H9 (cell line): ENCODE results near the gene TRERF1. TPM values are rescaled to one million over a fixed set of nuclear protein-coding genes. Genes with fewer than 3 reads are reported as not detected.
A peak's percentile ranks its signal among the peaks of the same experiment; 100 is the strongest.

Experiments
- DNase-seq: peaks from one replicate; pipeline ENCODE4 v3.0.0-alpha.2; 2017
- H2AFZ ChIP-seq: one replicate; pipeline ENCODE4 v1.6.1; 2013; ENCODE audit warnings: mild to moderate bottlenecking, low read length, control low read depth, moderate library complexity
- H2AK5ac ChIP-seq: 2 replicates; pipeline ENCODE4 v1.6.1; 2013; ENCODE audit warnings: low read length, control low read depth, mixed read lengths; ENCODE audit not compliant: insufficient read length
- H2BK120ac ChIP-seq: one replicate; pipeline ENCODE4 v1.6.1; 2013; ENCODE audit warnings: low read depth, mild to moderate bottlenecking, low read length, control low read depth, inconsistent platforms; ENCODE audit not compliant: poor library complexity, severe bottlenecking
- H2BK12ac ChIP-seq: 2 replicates; pipeline ENCODE4 v1.6.1; 2013; ENCODE audit warnings: low read length, control low read depth, mixed read lengths, low read depth; ENCODE audit not compliant: insufficient read length
- H2BK15ac ChIP-seq: 2 replicates; pipeline ENCODE4 v1.6.1; 2013; ENCODE audit warnings: low read depth, low read length, control low read depth
- H2BK20ac ChIP-seq: one replicate; pipeline ENCODE4 v1.6.1; 2013; ENCODE audit warnings: low read depth, mild to moderate bottlenecking, low read length, control low read depth, inconsistent platforms; ENCODE audit not compliant: poor library complexity, severe bottlenecking
- H2BK5ac ChIP-seq: 2 replicates; pipeline ENCODE4 v1.6.1; 2013; ENCODE audit warnings: low read length, control low read depth, mixed read lengths; ENCODE audit not compliant: insufficient read length
- H3K14ac ChIP-seq: 2 replicates; pipeline ENCODE4 v1.6.1; 2013; ENCODE audit warnings: low read length, control low read depth; ENCODE audit not compliant: insufficient read depth
- H3K18ac ChIP-seq: 2 replicates; pipeline ENCODE4 v1.6.1; 2013; ENCODE audit warnings: low read depth, mild to moderate bottlenecking, mixed read lengths, low read length, control low read depth; ENCODE audit not compliant: insufficient read length
- H3K23ac ChIP-seq: 2 replicates; pipeline ENCODE4 v1.6.1; 2013; ENCODE audit warnings: low read length, control low read depth, mixed read lengths, low read depth; ENCODE audit not compliant: insufficient read length
- H3K23me2 ChIP-seq: 2 replicates; pipeline ENCODE4 v1.6.1; 2013; ENCODE audit warnings: low read depth, mild to moderate bottlenecking, mixed read lengths, low read length, control low read depth; ENCODE audit not compliant: insufficient read length, poor library complexity, severe bottlenecking
- H3K27ac ChIP-seq: 2 replicates; pipeline ENCODE4 v1.5.1; 2013; ENCODE audit warnings: low read length, control low read depth, mixed read lengths, low read depth; ENCODE audit not compliant: insufficient read length
- H3K27me3 ChIP-seq: 2 replicates; pipeline ENCODE4 v1.6.1; 2013; ENCODE audit warnings: low read length, control low read depth, inconsistent platforms; ENCODE audit not compliant: insufficient read depth
- H3K4ac ChIP-seq: 2 replicates; pipeline ENCODE4 v1.6.1; 2013; ENCODE audit warnings: low read depth, mild to moderate bottlenecking, control low read depth, inconsistent platforms, low read length, moderate library complexity
- H3K4me1 ChIP-seq: 2 replicates; pipeline ENCODE4 v1.6.1; 2013; ENCODE audit warnings: low read length, control low read depth, inconsistent platforms; ENCODE audit not compliant: insufficient read depth
- H3K4me2 ChIP-seq: 2 replicates; pipeline ENCODE4 v1.6.1; 2013; ENCODE audit warnings: low read length, control low read depth, mixed read lengths; ENCODE audit not compliant: insufficient read length, insufficient read depth
- H3K56ac ChIP-seq: 2 replicates; pipeline ENCODE4 v1.6.1; 2013; ENCODE audit warnings: low read depth, mild to moderate bottlenecking, mixed read lengths, low read length, control low read depth; ENCODE audit not compliant: insufficient read length
- H3K79me1 ChIP-seq: 2 replicates; pipeline ENCODE4 v1.6.1; 2013; ENCODE audit warnings: low read depth, mild to moderate bottlenecking, moderate library complexity, low read length, control low read depth, inconsistent platforms; ENCODE audit not compliant: insufficient read depth, poor library complexity, severe bottlenecking
- H3K79me2 ChIP-seq: 2 replicates; pipeline ENCODE4 v1.6.1; 2013; ENCODE audit warnings: low read length, control low read depth, inconsistent platforms; ENCODE audit not compliant: insufficient read depth
- H3K9ac ChIP-seq: 2 replicates; pipeline ENCODE4 v1.6.1; 2013; ENCODE audit warnings: low read length, control low read depth, mixed read lengths; ENCODE audit not compliant: insufficient read length; ENCODE audit errors: extremely low read depth
- H3K9me3 ChIP-seq: one replicate; pipeline ENCODE4 v1.6.1; 2013; ENCODE audit warnings: low read depth, low read length, inconsistent platforms; ENCODE audit not compliant: control insufficient read depth
- H3T11ph ChIP-seq: one replicate; pipeline ENCODE4 v1.6.1; 2013; ENCODE audit warnings: mild to moderate bottlenecking, low read length, control low read depth, inconsistent platforms
- H4K20me1 ChIP-seq: one replicate; pipeline ENCODE4 v1.6.1; 2013; ENCODE audit not compliant: control insufficient read depth, insufficient read length, insufficient read depth
- H4K5ac ChIP-seq: 2 replicates; pipeline ENCODE4 v1.6.1; 2013; ENCODE audit warnings: low read depth, mild to moderate bottlenecking, mixed read lengths, low read length, control low read depth; ENCODE audit not compliant: insufficient read length
- H4K8ac ChIP-seq: replicated peaks from 2 replicates; pipeline ENCODE4 v1.6.1; 2013; ENCODE audit warnings: low read length, control low read depth, mixed read lengths, low read depth; ENCODE audit not compliant: insufficient read length
- H4K91ac ChIP-seq: 2 replicates; pipeline ENCODE4 v1.6.1; 2013; ENCODE audit warnings: low read depth, mild to moderate bottlenecking, moderate library complexity, mixed read lengths, low read length, control low read depth; ENCODE audit not compliant: insufficient read length
- H3K27ac Mint-ChIP-seq, 3 experiments: 2 replicates in 2 of 3; 3 replicates in 1 of 3; pipeline ENCODE4 v1.8.0; 2020 to 2021; ENCODE audit warnings: mixed read lengths in 3 of 3, mild to moderate bottlenecking in 1 of 3, moderate library complexity in 1 of 3
- H3K27me3 Mint-ChIP-seq: 2 replicates; pipeline ENCODE4 v1.8.0; 2021; ENCODE audit warnings: low read depth, mild to moderate bottlenecking, moderate library complexity, mixed read lengths
- H3K36me3 Mint-ChIP-seq, 3 experiments: 2 replicates in 2 of 3; 3 replicates in 1 of 3; pipeline ENCODE4 v1.8.0; 2020 to 2021; ENCODE audit warnings: low read depth in 3 of 3, mixed read lengths in 3 of 3; ENCODE audit not compliant: insufficient read depth in 1 of 3
- H3K4me1 Mint-ChIP-seq, 2 experiments: 2 replicates each; pipeline ENCODE4 v1.8.0; 2020; ENCODE audit warnings: mixed read lengths in 2 of 2
- H3K4me3 Mint-ChIP-seq, 2 experiments: 2 replicates in 1 of 2; 3 replicates in 1 of 2; pipeline ENCODE4 v1.8.0; 2020 to 2021; ENCODE audit warnings: mild to moderate bottlenecking in 2 of 2, mixed read lengths in 2 of 2, moderate library complexity in 1 of 2
- H3K9me3 Mint-ChIP-seq, 2 experiments: 2 replicates in 1 of 2; 3 replicates in 1 of 2; pipeline ENCODE4 v1.8.0; 2020; ENCODE audit warnings: mild to moderate bottlenecking in 2 of 2, mixed read lengths in 2 of 2, moderate library complexity in 1 of 2
- CTCF ChIP-seq: fragments of 200-600 bp; sonication (generic); conservative IDR thresholded peaks from 3 replicates; pipeline ENCODE4 v1.8.0; 2021; ENCODE audit warnings: antibody characterized with exemption, mild to moderate bottlenecking
- WGBS: extraction: QIAGEN DNeasy Blood & Tissue Kit; methylation state at CpG from one replicate; pipeline ENCODE4 v1.1.7; 2013; ENCODE audit warnings: missing lambda C conversion rate, low lambda C conversion rate, mixed read lengths; ENCODE audit not compliant: insufficient read length; ENCODE audit errors: extremely low coverage; 5-methylcytosine and 5-hydroxymethylcytosine counted together
- total RNA-seq: library from RNA; stranded (reverse); gene quantifications from 2 replicates; pipeline ENCODE4 v1.2.1, GENCODE V29; 2021

TRERF1 gene
- total RNA-seq, 1 experiment from 2014 or later: 19.7 TPM

DNA sequence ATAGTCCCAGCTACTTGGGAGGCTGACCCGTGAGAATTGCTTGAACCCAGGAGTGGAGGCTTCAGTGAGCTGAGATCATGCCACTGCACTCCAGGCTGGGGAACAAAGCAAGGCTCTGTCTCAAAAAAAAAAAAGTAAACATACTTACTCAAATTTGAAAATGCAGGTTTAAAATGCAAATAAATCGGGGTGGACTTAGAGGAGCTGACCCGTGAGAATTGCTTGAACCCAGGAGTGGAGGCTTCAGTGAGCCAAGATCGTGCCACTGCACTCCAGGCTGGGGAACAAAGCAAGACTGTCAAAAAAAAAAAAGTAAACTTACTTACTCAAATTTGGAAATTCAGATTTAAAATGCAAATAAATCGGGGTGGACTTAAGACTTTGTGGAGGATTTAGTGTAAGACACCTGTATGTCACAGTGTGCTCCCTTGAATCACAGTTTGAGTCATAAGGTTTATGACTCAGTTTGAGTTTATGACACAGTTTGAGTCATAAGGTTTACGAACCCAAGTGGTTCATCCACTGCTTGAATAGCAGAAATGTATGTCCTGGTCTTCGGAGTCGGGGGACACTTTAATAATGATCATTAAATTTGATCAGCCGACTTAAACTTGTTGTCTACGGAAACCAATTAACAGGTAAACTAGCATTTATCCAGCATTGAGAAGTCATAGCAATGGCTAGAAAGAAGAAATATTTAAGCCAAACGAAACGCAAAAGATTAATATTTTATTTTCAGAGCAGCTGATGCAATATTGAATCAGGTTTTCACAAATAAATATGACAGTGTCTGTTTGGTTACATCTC, 227.3 kb downstream of the TRERF1 start:
- no peak overlapping the region for H2AK5ac ChIP-seq
- peaks cover 2 to 20% (median 20%) of the 10 kb centered on the region in 3 experiments; a peak in 5 of 7 replicates for H3K36me3 Mint-ChIP-seq
- no peak overlapping the region for H2BK5ac ChIP-seq
- TF ChIP-seq CTCF: no peak
- no peak overlapping the region for H3K4me2 ChIP-seq
- H4K8ac ChIP-seq: no peak overlapping the region
- no peak overlapping the region for H3K18ac ChIP-seq
- H3K79me2 ChIP-seq: no peaks in the 10 kb centered on the region
- no peaks in the 10 kb centered on the region for H4K20me1 ChIP-seq
- no peak overlapping the region for H3K4me3 Mint-ChIP-seq
- no peaks in the 10 kb centered on the region for H3K79me1 ChIP-seq
- no peak overlapping the region for H2BK20ac ChIP-seq
- no peak overlapping the region for H2BK12ac ChIP-seq
- H3K9me3 ChIP-seq: no peaks in the 10 kb centered on the region
- DNase-seq: no peak
- no peak overlapping the region for H3K23ac ChIP-seq
- H3K4me1 ChIP-seq: no peaks in the 10 kb centered on the region
- no peaks in the 10 kb centered on the region for H3K9me3 Mint-ChIP-seq
- no peak overlapping the region for H4K91ac ChIP-seq
- H2BK120ac ChIP-seq: no peak overlapping the region
- WGBS: no CpG with 5 or more reads among the region's 12 CpGs
- peaks cover 0 to 5% of the 10 kb centered on the region in 2 experiments; a peak in 2 of 4 replicates for H3K4me1 Mint-ChIP-seq
- no peaks in the 10 kb centered on the region for H3K23me2 ChIP-seq
- no peak overlapping the region for H3T11ph ChIP-seq
- no peak overlapping the region for H3K4ac ChIP-seq
- H3K9ac ChIP-seq: no peak overlapping the region
- no peaks in the 10 kb centered on the region; the same call in 1 of the 2 replicates for H3K27me3 Mint-ChIP-seq
- peak overlapping the region in 2 of 3 experiments; percentile 20 to 64; a peak in 2 of 7 replicates for H3K27ac Mint-ChIP-seq
- H3K14ac ChIP-seq: no peak overlapping the region
- no peak overlapping the region for H2BK15ac ChIP-seq
- H3K27ac ChIP-seq: no peak overlapping the region
- no peaks in the 10 kb centered on the region for H3K27me3 ChIP-seq
- no peak overlapping the region for H4K5ac ChIP-seq
- H3K56ac ChIP-seq: no peak overlapping the region
- no peak overlapping the region for H2AFZ ChIP-seq
